Stimulated activated CD8-positive, alpha-beta memory T cell treated with anti-CD3 and anti-CD28 coated beads, Interleukin-15, amount 100 ng/mL, for 48 hours (primary cell): ENCODE data around the gene KAT6B.

Source experiments
- DNase-seq, 2 donors: peaks; one replicate each; pipeline ENCODE4 v3.0.0-alpha.2; 2020; ENCODE audit warnings: low read depth in 2 of 2

KAT6B gene

GRCh38 chr10:74987339-74988053, 161.1 kb downstream of the KAT6B start:
- DNase-seq = no peak

GRCh38 chr10:74988054-74988775, 161.8 kb downstream of the KAT6B start:
- DNase-seq = no peak

GRCh38 chr10:74988832-74989561, 162.6 kb downstream of the KAT6B start:
- no peak for DNase-seq

GRCh38 chr10:74991435-74991834, 165.0 kb downstream of the KAT6B start:
- DNase-seq = no peak

GRCh38 chr10:74992068-74992467, 165.7 kb downstream of the KAT6B start:
- no peak for DNase-seq

GRCh38 chr10:74993649-74994048, 167.2 kb downstream of the KAT6B start:
- no peak for DNase-seq

- no peak for DNase-seq
Measured at GRCh38 chr10:74994854-74995253, 168.5 kb downstream of the KAT6B start.

- DNase-seq = no peak
Measured at GRCh38 chr10:74995806-74996205, 169.4 kb downstream of the KAT6B start.

GRCh38 chr10:74997163-74997562, 170.8 kb downstream of the KAT6B start:
- DNase-seq = no peak

GRCh38 chr10:75000748-75001321, 174.4 kb downstream of the KAT6B start:
- no peak for DNase-seq

GRCh38 chr10:75001715-75002350, 175.4 kb downstream of the KAT6B start:
- no peak for DNase-seq

- no peak for DNase-seq
Measured at GRCh38 chr10:75002351-75002725, 175.9 kb downstream of the KAT6B start.

GRCh38 chr10:75002967-75003594, 176.7 kb downstream of the KAT6B start:
- no peak for DNase-seq

- DNase-seq = no peak
Measured at GRCh38 chr10:75003891-75004290, 177.5 kb downstream of the KAT6B start.

GRCh38 chr10:75007646-75008045, 181.2 kb downstream of the KAT6B start:
- no peak for DNase-seq

- DNase-seq = no peak
Measured at GRCh38 chr10:75008952-75009351, 182.6 kb downstream of the KAT6B start.

GRCh38 chr10:75009426-75009825, 183.0 kb downstream of the KAT6B start:
- DNase-seq = no peak

- DNase-seq = no peak
Measured at GRCh38 chr10:75010373-75010772, 184.0 kb downstream of the KAT6B start.

- no peak for DNase-seq
Measured at GRCh38 chr10:75011221-75011620, 184.8 kb downstream of the KAT6B start.

GRCh38 chr10:75012471-75012870, 186.1 kb downstream of the KAT6B start:
- no peak for DNase-seq

GRCh38 chr10:75013007-75013406, 186.6 kb downstream of the KAT6B start:
- no peak for DNase-seq
